HG02623 (cell line): ENCODE measurements around the gene CADM1.

Source experiments
- ATAC-seq: cut with Tn5 transposase; IDR thresholded peaks from one replicate; pipeline ENCODE4 v1.9.1; 2021; ENCODE audit warnings: moderate library complexity; ENCODE audit not compliant: unreplicated experiment

Gene CADM1

GRCh38 chr11:115132436-115133228 is 371.6 kb downstream of the CADM1 start:
- no peak for ATAC-seq

GRCh38 chr11:115129473-115130289 is 374.5 kb downstream of the CADM1 start:
- ATAC-seq = no peak

- no peak for ATAC-seq
Observed at GRCh38 chr11:115128226-115128625, 376.0 kb downstream of the CADM1 start.

- ATAC-seq = no peak
Observed at GRCh38 chr11:115127790-115128189, 376.4 kb downstream of the CADM1 start.

- peak; percentile 64 for ATAC-seq
Observed at GRCh38 chr11:115126515-115127208, 377.6 kb downstream of the CADM1 start.

- no peak for ATAC-seq
Observed at GRCh38 chr11:115126092-115126491, 378.1 kb downstream of the CADM1 start.

GRCh38 chr11:115124786-115125185 is 379.4 kb downstream of the CADM1 start:
- no peak for ATAC-seq

- no peak for ATAC-seq
Observed at GRCh38 chr11:115123641-115124040, 380.6 kb downstream of the CADM1 start.

- no peak for ATAC-seq
Observed at GRCh38 chr11:115122274-115122673, 381.9 kb downstream of the CADM1 start.
